Measurements from ENCODE around the gene ASB2.

Gene ASB2

GRCh38 chr14:93999573-93999972 lies 23.2 kb upstream of the ASB2 start:
- no peak for DNase-seq

DNA sequence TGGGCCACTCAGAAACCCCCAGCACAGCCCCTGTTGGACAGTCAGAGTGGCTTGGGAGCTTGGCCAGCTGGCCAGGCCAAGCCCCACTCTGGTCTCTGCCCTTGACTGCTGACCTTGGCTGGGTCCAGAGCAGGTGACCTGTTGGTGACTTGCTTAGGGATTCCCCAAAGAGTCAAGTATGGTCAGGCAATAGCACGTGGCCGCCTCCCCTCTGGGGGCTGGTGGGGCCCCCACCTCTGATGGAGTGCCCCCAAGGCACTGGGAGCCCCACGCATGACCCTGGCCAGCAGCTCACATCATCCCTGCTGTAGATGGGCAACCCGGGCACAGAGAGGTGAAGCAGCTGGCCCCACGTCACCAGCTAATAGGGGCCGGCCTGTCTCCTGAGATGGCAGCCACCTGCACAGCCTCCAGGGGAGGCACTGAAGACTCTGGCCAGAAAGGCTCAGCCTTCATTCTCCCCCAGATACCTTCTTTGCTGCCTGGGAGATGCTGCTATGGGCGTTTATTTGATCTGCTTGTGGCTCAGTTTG lies 22.6 kb upstream of the ASB2 start:
- no peak for DNase-seq

DNA sequence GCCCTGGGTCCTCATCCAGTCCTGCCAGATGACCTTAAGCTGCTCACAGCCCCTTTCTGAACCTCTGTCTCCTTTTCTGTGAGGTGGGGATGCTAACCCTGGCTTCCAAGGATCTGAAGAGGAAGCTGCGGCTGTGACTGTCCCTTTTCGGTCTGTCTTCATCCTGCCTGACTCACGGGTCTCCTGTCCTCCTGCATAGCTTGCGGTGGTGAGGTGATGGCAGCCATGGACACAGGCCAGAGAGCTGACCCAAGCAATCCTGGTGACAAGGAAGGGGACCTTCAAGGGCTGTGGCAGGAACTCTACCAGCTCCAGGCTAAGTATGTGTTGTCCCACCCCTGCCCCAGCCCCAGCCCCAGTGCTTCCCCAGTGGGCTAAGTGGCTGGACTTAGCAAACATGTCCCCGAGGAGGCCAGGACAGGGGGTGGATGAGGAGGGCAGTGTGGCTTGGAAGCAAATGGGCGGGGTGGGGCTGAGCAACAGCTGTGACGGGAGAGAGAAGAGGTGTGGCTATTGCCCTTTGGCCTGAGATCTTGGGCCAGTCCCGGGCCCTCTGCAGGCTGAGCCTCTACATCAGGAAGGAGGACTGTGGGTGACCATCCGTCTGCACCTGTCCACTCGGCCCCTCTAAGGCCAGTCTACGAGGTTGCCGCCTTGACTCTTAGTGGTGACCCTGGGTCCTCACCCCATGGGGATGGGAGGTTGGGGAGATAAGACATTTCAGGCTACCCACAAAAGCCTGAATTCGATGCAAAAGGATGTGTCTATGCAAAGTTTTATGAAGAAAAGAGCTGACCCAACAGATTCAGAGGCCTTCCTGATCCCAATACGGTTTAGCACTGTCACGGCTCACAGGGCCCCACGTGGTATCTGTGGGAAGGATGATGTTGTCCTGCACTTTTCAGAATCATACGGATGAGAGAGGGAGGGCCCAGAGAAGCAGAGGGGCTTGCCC lies 21.8 kb upstream of the ASB2 start:
- DNase-seq, result no peak

DNA sequence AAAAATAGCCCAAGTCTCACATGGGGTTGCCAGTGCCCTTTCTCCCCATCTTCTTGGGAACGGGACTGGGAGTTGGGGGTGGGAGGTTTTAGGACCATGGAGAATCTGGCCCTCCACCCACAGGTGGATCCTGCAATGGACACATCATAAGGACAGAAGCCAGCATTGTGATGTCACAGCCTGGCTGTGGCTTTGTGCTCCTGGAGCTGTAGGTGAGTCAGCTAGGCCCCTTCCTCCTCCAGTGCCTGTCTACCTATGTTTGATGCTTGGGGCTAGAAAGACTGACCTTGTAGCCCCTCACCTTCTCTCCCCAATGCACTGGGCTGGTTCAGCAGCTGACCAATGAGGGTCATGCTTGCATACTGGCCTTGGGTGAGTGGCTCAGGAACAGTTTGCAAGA lies 20.7 kb upstream of the ASB2 start, which contains the start of gene CCDC197:
TSS of gene CCDC197 (plus strand) at position 220 of the 400 bp plus-strand sequence. CDS start 831 bp downstream, outside the sequence.
- DNase-seq, result no peak

DNA sequence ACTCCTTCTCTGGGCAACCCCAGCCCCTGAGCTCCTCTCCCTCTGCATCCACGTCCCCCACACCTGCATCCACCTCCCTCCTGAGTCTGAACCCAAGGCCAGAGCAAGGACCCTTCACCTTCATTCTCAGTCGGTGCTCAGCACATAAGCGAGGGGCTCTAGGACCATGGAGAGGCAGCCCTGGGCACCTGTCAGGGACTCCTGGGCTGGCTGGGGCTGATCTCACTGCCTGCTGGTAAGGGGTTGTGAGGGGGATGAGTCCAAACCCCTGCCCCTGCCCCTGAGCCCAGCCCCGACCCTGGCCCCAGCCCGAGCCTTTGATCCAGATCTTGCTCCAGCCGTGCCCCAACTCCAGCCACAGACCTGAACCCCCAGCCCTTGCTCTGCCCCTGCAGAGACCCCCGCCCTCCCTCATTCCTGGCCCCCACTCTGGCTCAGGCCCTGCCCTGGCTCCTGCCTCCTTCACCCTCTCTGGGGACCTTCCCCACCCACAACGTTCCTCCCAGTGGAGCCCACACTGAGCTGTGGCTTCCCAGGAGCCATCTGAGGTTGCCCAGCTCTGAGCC lies 19.8 kb upstream of the ASB2 start:
- no peak for DNase-seq

GRCh38 chr14:93994919-93995682 lies 18.7 kb upstream of the ASB2 start:
- DNase-seq, result no peak

GRCh38 chr14:93993382-93993781 lies 17.0 kb upstream of the ASB2 start:
- no peak for DNase-seq

DNA sequence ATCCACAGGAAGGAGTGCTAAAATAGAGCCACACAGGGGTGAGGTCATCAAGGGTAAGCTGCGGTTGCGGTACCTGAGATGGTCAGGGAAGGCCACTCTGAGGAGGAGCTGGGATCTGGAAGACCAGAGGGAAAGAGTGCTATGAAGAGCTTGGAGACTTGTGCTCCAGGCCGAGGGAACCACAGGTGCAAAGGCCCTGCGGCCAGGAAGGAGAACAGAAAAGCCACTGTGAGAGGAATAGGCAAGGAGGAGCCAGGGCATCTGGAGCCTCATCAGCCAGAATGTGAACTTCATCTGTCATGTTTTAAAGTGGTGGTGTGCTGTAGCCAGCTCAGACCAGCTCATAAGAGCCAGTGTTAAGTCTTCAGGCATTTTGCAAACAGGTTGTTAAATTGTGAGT lies 15.3 kb upstream of the ASB2 start:
- DNase-seq, result no peak

DNA sequence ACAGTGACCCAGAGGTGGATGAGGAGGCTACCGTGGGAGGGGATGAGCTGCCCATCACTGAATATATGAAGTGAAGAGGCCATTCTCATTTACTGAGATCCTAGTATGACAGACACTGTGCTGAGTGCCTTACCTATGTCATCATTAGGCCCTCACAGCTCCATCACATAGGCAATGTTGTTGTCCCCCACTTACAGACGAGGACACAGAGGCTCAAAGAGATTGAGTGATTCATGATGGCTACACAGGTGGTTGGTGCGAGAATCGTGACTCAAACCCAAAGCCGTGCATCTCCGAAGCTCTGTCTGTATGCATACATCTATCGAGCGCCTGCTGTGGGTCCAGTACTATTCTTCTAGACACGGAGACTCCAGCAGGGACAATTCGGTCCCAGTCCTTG lies 14.8 kb upstream of the ASB2 start:
- no peak for DNase-seq

DNA sequence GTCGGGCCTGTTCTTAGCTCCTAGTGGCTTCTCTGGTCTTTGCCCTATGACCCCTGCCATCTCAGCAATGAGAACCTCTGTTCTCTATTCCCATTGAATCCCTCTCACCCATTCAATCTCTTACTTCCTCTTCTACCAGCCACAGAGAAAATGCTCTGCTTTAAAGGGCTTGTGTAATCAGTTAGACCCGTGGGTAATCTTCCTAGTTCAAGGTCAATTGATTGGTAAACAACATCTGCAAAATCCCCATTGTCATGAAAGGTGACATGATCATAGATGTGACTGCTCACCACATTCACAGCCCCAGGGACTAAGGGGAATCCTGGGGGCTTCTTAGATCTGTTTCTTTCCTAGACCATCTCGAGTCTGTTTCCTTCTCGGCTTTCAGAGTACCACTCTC lies 13.6 kb upstream of the ASB2 start:
- DNase-seq, result no peak

DNA sequence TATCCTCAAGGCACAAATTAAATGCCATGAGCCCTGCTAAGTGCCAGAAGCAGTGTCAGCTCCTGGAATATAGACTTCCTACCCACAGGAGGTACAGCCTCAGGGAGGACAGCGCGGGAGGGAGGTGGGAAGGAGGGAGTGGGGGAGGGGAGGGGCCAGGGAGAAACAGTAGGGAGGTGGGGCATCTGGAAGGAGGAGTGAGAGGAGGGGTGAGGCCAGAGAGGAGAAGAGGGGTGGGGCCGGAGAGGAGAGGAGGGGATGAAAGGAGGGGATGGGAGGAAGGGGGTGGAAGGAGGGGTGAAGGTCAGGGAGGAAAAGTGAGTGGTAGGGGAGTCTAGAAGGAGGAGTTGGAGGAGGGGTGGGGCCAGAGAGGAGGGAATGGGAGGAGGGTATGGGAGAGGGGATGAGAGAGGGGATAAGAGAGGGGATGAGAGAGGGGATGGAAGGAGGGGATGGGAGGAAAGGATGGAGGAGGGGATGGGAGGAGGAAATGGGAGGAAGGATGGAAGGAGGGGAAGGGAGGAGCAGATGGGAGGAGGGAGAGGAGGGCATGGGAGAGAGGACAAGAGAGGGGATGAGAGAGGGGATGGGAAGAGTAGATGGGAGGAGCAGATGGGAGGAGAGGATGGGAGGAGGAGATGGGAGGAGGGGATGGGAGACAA lies 11.6 kb upstream of the ASB2 start:
- no peak for DNase-seq

DNA sequence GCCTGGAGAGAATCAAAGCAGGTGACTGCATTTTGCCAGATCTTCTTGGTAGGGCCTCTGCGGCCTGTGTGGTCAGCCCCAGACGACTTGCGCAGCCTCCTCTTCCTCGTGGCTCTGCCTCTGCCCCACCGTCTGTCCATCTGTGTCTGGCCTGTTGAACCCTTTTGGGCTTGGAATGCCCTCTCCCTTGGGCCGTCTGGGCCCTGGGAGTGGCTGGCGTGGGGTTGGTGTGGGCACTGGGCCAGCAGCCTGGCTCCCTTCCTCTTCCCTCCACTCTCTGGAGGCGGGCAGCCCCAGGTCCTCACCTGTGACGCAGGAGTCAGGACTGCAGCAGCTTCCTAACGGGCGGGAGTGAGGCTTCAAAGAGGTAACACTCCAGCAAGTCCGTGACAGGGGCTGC lies 11.0 kb upstream of the ASB2 start:
- no peak for DNase-seq

DNA sequence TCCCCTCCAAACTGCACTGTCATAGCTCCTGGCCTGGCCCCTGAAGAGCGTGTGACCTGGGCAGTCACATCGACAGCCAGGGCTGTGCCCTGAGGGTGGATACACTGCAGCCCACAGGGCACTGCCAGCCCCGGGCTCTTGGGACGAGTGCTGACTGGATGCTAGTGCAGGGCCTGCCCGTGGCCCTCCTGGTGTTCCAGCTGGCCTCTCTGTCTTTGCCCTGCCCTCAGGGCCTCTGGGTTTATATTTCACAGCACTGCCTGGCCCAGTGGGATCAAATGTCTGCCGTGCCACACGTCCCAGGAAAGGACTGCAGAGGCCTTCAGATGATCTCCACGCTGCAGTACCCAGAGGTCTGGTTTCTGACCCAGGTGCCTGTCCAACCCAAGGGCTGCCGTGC lies 10.6 kb upstream of the ASB2 start:
- no peak for DNase-seq

GRCh38 chr14:93984987-93985410 lies 8.6 kb upstream of the ASB2 start:
- DNase-seq, result no peak

- no peak for DNase-seq
These were observed 7.7 kb upstream of the ASB2 start for GRCh38 chr14:93984070-93984469.

DNA sequence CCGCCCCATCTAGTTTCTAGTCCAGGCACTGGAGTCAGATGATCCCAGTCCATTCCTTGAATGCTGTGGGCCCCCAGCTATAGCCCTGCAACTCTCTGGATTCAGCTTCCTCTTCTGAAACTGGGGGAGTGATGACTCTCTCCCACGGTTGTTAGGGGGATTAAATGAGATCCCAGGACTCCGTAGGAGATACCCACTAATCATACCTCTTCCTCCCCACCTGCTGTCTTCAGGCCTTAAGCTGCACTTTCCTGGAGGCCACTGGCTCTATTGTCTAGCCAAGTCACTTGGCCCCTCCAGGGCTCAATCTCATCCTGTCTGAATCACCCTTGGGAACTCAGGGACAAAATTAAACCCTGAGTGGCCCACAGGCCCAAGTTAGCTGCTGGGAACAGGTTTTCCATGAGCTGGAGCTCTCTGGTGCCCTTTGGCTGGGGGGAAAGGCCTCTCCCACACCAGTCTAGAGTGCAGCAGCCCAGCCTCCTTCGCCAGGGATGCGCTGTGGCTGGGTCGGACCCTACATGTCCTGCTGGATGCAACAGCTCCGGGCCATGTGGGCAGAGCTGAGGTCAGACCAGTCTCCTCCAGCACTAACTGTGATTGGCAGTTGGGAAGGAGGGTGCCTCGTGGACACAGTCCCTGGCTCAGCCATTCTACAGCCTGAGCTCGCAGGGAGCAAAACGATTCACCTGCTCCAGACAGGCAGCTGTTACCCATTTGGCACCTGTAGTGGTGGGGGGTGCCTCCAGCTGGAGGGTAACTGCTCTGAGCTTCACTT lies 6.0 kb upstream of the ASB2 start:
- DNase-seq, result no peak

- DNase-seq, result no peak
These were observed 5.2 kb upstream of the ASB2 start for GRCh38 chr14:93981316-93982229.

DNA sequence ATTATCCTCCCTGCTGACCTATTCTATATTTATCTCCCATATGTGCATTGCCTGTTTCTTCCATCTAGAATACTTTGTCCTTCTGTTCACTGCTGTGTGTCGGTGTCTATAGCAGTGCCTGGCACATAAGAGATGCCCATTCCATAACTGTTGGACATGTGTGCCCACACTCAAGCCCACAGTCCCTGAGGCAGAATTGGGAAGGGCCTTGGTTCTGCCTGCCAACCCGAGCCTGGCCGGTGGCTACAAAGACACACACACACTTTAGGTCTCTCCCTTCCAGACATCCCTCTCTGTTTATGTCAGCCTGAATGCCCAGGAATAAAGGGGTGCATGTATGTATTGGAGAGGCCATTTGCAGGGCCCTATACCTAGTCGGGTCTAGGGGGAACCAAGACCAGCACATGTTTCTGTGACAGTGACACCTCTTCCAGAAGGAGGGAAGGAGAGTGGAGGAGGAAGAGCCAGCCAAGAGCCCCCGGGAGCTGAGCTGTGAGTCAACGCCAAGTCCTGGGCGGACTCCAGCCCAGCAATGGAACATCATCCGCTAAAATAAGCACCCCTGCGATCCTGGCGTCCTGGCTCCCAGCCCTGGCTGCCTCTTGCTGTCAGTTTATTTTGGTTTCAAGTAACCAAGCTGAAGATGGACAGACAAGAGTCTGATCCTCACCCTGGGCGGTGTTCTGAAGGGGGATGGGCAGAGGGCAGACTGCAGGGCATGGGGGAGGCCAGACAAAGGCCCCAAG lies 4.3 kb upstream of the ASB2 start:
- DNase-seq, result no peak

DNA sequence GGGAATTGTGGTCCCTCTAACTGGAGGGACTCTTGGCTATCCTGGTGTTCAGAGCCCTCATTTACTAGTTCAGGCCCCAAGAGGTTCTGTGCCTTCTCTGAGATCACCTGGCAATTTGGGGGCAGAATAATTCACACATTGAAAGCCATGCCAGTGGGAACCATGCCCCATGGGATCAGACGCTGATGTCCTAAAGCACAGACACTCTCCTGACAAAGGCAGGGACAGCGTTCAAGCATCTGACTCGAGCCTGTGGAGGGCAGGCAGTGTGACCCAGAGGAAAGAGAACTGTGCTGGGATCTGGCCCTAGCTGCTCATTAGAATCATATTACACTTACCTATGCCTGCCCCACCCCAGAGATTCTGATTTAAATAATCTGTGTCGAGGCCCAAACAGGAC lies 2.4 kb upstream of the ASB2 start:
- no peak for DNase-seq
